ENCODE data around the gene NT5E.

GRCh38 chr6:85479208-85479607 is 29.3 kb downstream of the NT5E start:
- TF ChIP-seq CTCF (IDR thresholded peaks at IDR 0.05; ENCODE audit: low read length) (no peak), EZH2 (optimal IDR thresholded peaks at IDR 0.05; ENCODE audit: low read depth, low read length) (no peak), EZH2phosphoT487 (IDR thresholded peaks at IDR 0.05; ENCODE audit: low read length) (no peak)
